ENCODE measurements around the gene PPP1R7.
"Not testable (repeated sequence)": the region's sequence is repeated elsewhere in the genome, so short reads cannot be mapped to it uniquely, and the experiment has no call there.

Gene PPP1R7, protein sequence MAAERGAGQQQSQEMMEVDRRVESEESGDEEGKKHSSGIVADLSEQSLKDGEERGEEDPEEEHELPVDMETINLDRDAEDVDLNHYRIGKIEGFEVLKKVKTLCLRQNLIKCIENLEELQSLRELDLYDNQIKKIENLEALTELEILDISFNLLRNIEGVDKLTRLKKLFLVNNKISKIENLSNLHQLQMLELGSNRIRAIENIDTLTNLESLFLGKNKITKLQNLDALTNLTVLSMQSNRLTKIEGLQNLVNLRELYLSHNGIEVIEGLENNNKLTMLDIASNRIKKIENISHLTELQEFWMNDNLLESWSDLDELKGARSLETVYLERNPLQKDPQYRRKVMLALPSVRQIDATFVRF

GRCh38 chr2:241149925-241150659 lies at the start of gene PPP1R7:
TSS of gene PPP1R7 (plus strand) at chr2:241150467. CDS start at chr2:241150496, 29 bp downstream.
- peak; percentile 92 for DNase-seq

GRCh38 chr2:241102239-241102803 lies 47.9 kb upstream of the PPP1R7 start, which contains the start of gene MTERF4:
TSS of gene MTERF4 (minus strand) at chr2:241102287. CDS start at chr2:241102273, 14 bp downstream.
- peak; percentile 86 for DNase-seq

- no peak for DNase-seq
Measured at GRCh38 chr2:241103176-241103595, 47.1 kb upstream of the PPP1R7 start.

- DNase-seq = not testable (repeated sequence)
Measured at GRCh38 chr2:241104611-241105010, 45.7 kb upstream of the PPP1R7 start.

- DNase-seq = no peak
Measured at GRCh38 chr2:241105641-241106040, 44.6 kb upstream of the PPP1R7 start.

GRCh38 chr2:241107031-241107783 lies 43.1 kb upstream of the PPP1R7 start:
- no peak for DNase-seq

- no peak for DNase-seq
Measured at GRCh38 chr2:241108271-241109209, 41.7 kb upstream of the PPP1R7 start.

GRCh38 chr2:241109210-241110088 lies 40.8 kb upstream of the PPP1R7 start:
- DNase-seq = no peak

DNA sequence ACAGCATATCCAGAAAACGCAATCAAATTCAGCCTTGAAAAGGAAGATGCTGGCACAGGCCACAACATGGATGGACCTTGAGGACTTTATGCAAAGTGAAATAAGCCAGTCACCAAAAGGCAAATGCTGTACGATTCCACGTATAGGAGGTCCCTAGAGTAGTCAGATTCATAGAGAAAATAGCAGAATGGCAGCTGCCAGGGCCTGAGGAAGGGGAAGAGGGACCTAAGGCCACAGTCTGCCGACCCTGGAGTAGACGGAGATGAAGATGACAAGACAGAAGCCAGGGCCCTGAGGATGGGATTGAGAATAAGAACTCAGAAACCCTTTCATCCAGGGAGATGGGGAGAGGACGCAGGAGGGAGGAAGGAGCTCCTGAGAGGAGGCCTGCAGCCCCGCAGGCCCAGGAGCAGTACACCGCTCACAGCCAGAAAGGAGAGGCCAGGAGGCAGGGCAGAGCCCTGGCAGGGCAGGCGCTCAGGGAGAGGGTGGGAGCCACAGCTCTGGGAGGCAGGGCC lies 40.1 kb upstream of the PPP1R7 start:
- no peak for DNase-seq

- DNase-seq = no peak
Measured at GRCh38 chr2:241110607-241111439, 39.4 kb upstream of the PPP1R7 start.

DNA sequence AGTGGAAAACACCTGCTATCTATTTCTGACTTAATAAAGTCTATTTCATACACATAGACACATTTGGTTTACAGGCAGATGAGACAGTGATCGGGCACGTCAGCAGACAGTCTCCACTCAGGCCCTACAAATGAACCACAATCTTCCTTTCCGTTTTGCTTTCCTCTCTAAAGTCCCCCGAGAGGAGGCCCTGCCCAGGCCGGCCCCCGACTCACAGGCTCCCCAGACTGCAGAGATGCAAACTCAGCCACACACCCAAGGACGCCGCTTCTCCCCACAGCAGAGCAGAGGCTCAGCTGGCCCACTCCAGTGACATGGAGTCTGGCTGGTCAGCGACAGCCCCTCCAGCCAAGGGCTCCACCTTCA lies 38.8 kb upstream of the PPP1R7 start:
- no peak for DNase-seq

DNA sequence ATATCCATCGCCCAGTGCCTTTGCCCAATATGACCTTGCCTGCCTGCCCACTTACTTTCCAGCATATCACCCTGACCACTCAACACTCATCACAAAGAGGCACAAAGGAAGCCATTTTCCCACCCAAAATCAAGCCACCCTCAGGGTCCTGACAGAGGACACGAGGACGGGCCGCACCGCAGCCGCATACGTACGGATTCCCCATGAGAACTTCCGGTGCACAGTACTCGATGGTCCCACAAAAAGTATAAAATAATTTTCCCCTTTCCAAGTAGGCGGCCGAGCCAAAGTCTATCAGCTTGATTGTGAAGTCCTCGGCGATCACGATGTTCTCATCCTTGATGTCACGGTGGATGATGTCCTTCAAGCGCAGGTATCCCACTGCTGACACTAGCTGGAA lies 38.2 kb upstream of the PPP1R7 start:
- no peak for DNase-seq

- DNase-seq = no peak
Measured at GRCh38 chr2:241112592-241112991, 37.7 kb upstream of the PPP1R7 start.

- DNase-seq = no peak
Measured at GRCh38 chr2:241114836-241115235, 35.4 kb upstream of the PPP1R7 start.

- DNase-seq = no peak
Measured at GRCh38 chr2:241115361-241115760, 34.9 kb upstream of the PPP1R7 start.

- DNase-seq = no peak
Measured at GRCh38 chr2:241116606-241117560, 33.4 kb upstream of the PPP1R7 start.

DNA sequence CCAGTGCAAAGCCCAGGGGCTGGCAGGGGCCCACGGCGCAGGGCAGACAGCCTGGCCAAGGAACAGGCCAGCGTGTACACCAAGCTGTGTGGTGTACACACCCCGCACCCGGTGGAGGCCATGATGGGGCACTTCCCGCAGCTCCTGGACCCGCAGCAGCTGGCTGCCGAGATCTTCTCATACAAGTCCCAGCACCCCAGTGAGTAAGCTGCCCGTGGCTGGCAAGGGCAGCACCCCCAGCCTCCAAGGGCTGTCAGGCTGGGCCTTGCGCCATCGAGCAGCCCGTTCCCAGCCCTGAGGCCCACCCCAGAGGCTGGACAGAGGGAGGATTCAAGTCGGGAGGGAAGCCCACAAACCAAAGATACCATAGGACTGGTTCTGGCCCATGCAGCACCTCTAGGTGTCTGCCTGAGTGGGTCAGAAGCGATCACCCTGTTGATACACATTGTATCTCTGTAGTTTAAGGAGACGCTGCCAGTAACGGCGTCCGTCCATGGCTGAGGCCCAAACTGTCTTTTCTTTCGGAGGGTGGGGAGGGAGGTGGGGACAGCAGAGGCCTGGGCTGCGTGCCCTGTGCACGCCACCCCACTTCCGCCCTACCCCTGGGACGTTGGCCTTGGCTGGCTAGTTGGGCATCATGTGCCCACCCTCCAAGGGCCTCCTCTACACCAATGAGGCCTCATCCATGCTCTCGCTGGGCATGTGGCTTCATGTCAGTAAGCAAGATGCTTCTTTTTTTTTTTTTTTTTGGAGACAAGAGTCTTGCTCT lies 31.3 kb upstream of the PPP1R7 start:
- no peak for DNase-seq

GRCh38 chr2:241120440-241120839 lies 29.8 kb upstream of the PPP1R7 start:
- no peak for DNase-seq
